ENCODE results near the gene OR52N1. TPM values are rescaled to one million over a fixed set of nuclear protein-coding genes. Genes with fewer than 3 reads are reported as not detected.

The OR52N1 gene
- total RNA-seq (not detected in 2 replicates), polyA plus RNA-seq (not detected in 2 replicates), polyA minus RNA-seq (not detected in 2 replicates), Bru-seq, nascent RNA (percentile 15 among the genes with signal in this experiment), BruChase-seq, experiment 1, labeled RNA remaining after a 6-hour chase (not detected), BruChase-seq, experiment 2, labeled RNA remaining after a 2-hour chase (percentile 25 among the genes with signal in this experiment)
- not detected in 2 replicates for polyA plus RNA-seq (2011; cell fraction: cytosol; rRNA removed)
- not detected in 2 replicates for polyA plus RNA-seq (2011; cell fraction: nucleus; rRNA removed)
- polyA plus RNA-seq (2012) = not detected in 2 replicates
- not detected for polyA minus RNA-seq (2011; cell fraction: cytosol; rRNA and poly(A)+ RNA removed)
- 0.82 TPM in 1 of 2 replicates, not detected in the other for polyA minus RNA-seq (2011; cell fraction: nucleus; rRNA and poly(A)+ RNA removed)
- long read RNA-seq = 0 reads

DNA sequence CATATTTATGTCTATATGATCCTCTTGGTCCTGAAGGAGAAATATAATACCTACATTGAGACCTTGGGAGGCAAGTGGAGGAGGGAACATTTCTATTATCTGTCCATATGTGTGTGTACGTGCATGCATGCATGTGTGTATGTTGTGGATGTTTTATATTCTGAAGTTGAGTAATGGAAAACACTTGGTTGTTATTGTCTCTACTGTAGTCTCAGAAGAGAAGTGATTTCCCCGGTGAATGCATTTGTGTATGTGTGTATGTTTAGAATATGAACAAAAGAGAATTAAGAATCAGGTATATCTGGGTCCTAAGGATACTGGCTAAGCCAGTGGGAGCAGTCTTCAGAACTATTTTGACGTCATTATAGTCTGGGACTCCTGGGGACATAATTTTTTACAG is at the start of gene OR52N1:
OR52N1 (minus strand) TSS at position 101 of the 400 bp plus-strand sequence. CDS start 2,449 bp downstream, outside the sequence.
- Histone ChIP-seq H3K4me3 (replicated peaks in 1 of 3; ENCODE audit: insufficient read depth in 1 of 3, low read depth in 1 of 3, low read length in 3 of 3) (no peak within 1 kb of the TSS), H3K9ac (replicated peaks; ENCODE audit: extremely low read depth, insufficient read depth, low read length) (no peak within 1 kb of the TSS), H3K4me2 (ENCODE audit: insufficient read depth, low read length) (no peak within 1 kb of the TSS), H3K4me1 (ENCODE audit: control insufficient read depth, extremely low read depth, insufficient read depth, low read length) (no peaks in the 10 kb centered on the region), H3K27ac (ENCODE audit: insufficient read depth, low read depth, low read length) (no peak within 1 kb of the TSS), H4K20me1 (replicated peaks; ENCODE audit: control insufficient read depth, extremely low read depth, insufficient read depth, low read length) (no peaks in the 10 kb centered on the region), H3K79me2 (ENCODE audit: control insufficient read depth, insufficient read depth, low read length) (no peaks in the 10 kb centered on the region), H3K27me3 (ENCODE audit: control insufficient read depth in 2 of 2, insufficient read depth in 2 of 2, low read length in 2 of 2) (no peaks in the 10 kb centered on the region), H3K9me1 (replicated peaks; ENCODE audit: control insufficient read depth, extremely low read depth, insufficient read depth, low read length) (no peaks in the 10 kb centered on the region), H2AFZ (ENCODE audit: low read depth, low read length) (no peak within 1 kb of the TSS), H3K36me3 (ENCODE audit: control insufficient read depth in 2 of 2, extremely low read depth in 1 of 2, insufficient read depth in 2 of 2, low read length in 2 of 2) (no peaks in the 10 kb centered on the region), H3K9me3 (replicated peaks; ENCODE audit: control insufficient read depth, insufficient read depth, low read length) (no peaks in the 10 kb centered on the region)
- no TSS peak for BruUV-seq (replicated peaks)
- POLR2A ChIA-PET = no interaction called here
- CTCF ChIA-PET = no interaction called here
- FAIRE-seq (no peak), DNase-seq (ENCODE audit: low read depth, low spot score) (no peak)
- dilution Hi-C loops (cut with MboI; ENCODE audit: extremely low pct_ligation_motif_present, low sequenced_read_pairs) = no loop called here
- intact Hi-C loops (cut with micrococcal nuclease) = no loop called here
- TF ChIP-seq EZH2 (IDR thresholded peaks at IDR 0.05; ENCODE audit: borderline replicate concordance, low read depth, low read length, severe bottlenecking) (no peak), POLR2AphosphoS5 (IDR thresholded peaks at IDR 0.05; ENCODE audit: insufficient read depth, low read depth, low read length) (no peak), FOS (IDR thresholded peaks at IDR 0.05; ENCODE audit: borderline replicate concordance, insufficient read depth, low read length) (no peak), JUN (IDR thresholded peaks at IDR 0.05; ENCODE audit: borderline replicate concordance, insufficient read depth, insufficient read length, low read depth) (no peak), MYC (IDR thresholded peaks at IDR 0.05; ENCODE audit: low read depth, low read length) (no peak), GATA2 (IDR thresholded peaks at IDR 0.05; ENCODE audit: insufficient read depth, insufficient read length, low read depth, low read length) (no peak), POLR2A (IDR thresholded peaks at IDR 0.05; ENCODE audit: low read depth, low read length) (no peak)
- TF ChIP-seq, protein P1, sequence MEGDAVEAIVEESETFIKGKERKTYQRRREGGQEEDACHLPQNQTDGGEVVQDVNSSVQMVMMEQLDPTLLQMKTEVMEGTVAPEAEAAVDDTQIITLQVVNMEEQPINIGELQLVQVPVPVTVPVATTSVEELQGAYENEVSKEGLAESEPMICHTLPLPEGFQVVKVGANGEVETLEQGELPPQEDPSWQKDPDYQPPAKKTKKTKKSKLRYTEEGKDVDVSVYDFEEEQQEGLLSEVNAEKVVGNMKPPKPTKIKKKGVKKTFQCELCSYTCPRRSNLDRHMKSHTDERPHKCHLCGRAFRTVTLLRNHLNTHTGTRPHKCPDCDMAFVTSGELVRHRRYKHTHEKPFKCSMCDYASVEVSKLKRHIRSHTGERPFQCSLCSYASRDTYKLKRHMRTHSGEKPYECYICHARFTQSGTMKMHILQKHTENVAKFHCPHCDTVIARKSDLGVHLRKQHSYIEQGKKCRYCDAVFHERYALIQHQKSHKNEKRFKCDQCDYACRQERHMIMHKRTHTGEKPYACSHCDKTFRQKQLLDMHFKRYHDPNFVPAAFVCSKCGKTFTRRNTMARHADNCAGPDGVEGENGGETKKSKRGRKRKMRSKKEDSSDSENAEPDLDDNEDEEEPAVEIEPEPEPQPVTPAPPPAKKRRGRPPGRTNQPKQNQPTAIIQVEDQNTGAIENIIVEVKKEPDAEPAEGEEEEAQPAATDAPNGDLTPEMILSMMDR (IDR thresholded peaks at IDR 0.05; ENCODE audit: extremely low read depth in 1 of 2, insufficient read depth in 1 of 2, low read depth in 1 of 2, low read length in 2 of 2) = no peak
